HEK293 (cell line): ENCODE data around the gene TMEM164.
A peak's percentile ranks its signal among the peaks of the same experiment; 100 is the strongest.

ENCODE experiments used
- CTCF ChIA-PET: fragments of 350-600 bp; formaldehyde crosslinking; extraction: SDS; loops from one replicate; lab custom pipeline; 2021; ENCODE audit warnings: antibody characterized with exemption; lab: Yijun Ruan, JAX
- POLR2A ChIA-PET: fragments of 300-600 bp; formaldehyde crosslinking; extraction: SDS; loops from one replicate; lab custom pipeline; 2020; ENCODE audit warnings: antibody characterized with exemption, inconsistent platforms; lab: Yijun Ruan, JAX
- H3K27ac ChIP-seq: fragments of 200-500 bp; sonication (Bioruptor generic); 2 replicates; pipeline ENCODE4 v1.5.1; 2014; ENCODE audit warnings: low read depth, low read length, control low read depth, inconsistent platforms; ENCODE audit errors: extremely low read depth
- H3K36me3 ChIP-seq, 2 experiments: fragments of 200-500 bp in 1 of 2; sonication (Bioruptor generic) in 1 of 2; 1 replicate in 1 of 2; 2 replicates in 1 of 2; pipeline ENCODE4 v1.5.1; 2014 to 2017; ENCODE audit warnings: inconsistent platforms in 2 of 2, low read length in 2 of 2; ENCODE audit not compliant: control insufficient read depth in 2 of 2, insufficient read depth in 1 of 2
- H3K4me1 ChIP-seq: fragments of 200-500 bp; sonication (Bioruptor generic); 2 replicates; pipeline ENCODE4 v1.5.1; 2014; ENCODE audit warnings: mild to moderate bottlenecking, low read length, inconsistent platforms; ENCODE audit not compliant: control insufficient read depth, insufficient read depth
- H3K4me3 ChIP-seq: 2 replicates; pipeline ENCODE4 v1.5.1; 2011; ENCODE audit warnings: low read depth, mild to moderate bottlenecking, control low read depth, low read length, moderate library complexity
- H3K9me3 ChIP-seq: fragments of 200-500 bp; sonication (Bioruptor generic); 2 replicates; pipeline ENCODE4 v1.5.1; 2014; ENCODE audit warnings: low read depth, low read length, inconsistent platforms; ENCODE audit not compliant: control insufficient read depth, insufficient read depth
- EGR2 ChIP-seq: fragments of 450-650 bp; formaldehyde crosslinking; IDR thresholded peaks from 2 replicates; pipeline ENCODE4 v1.5.1; 2016; ENCODE audit warnings: low read depth, missing biosample characterization, missing genetic modification characterization
- KLF1 ChIP-seq: fragments of 450-650 bp; formaldehyde crosslinking; IDR thresholded peaks from 2 replicates; pipeline ENCODE4 v1.5.1; 2016; ENCODE audit warnings: missing biosample characterization, missing genetic modification characterization
- KLF10 ChIP-seq: fragments of 450-650 bp; IDR thresholded peaks from 2 replicates; pipeline ENCODE4 v1.5.1; 2018; ENCODE audit warnings: missing biosample characterization, mild to moderate bottlenecking, missing genetic modification characterization
- KLF8 ChIP-seq: fragments of 450-650 bp; formaldehyde crosslinking; IDR thresholded peaks from 2 replicates; pipeline ENCODE4 v1.5.1; 2016; ENCODE audit warnings: missing biosample characterization, missing genetic modification characterization
- MYNN ChIP-seq: fragments of 450-650 bp; formaldehyde crosslinking; IDR thresholded peaks from 2 replicates; pipeline ENCODE4 v1.5.1; 2016; ENCODE audit warnings: missing biosample characterization, missing genetic modification characterization, borderline replicate concordance
- OSR2 ChIP-seq: fragments of 450-650 bp; formaldehyde crosslinking; IDR thresholded peaks from 2 replicates; pipeline ENCODE4 v1.5.1; 2016; ENCODE audit warnings: missing biosample characterization, missing genetic modification characterization
- SALL2 ChIP-seq: fragments of 450-650 bp; formaldehyde crosslinking; IDR thresholded peaks from 2 replicates; pipeline ENCODE4 v1.5.0; 2017; ENCODE audit warnings: missing biosample characterization, mild to moderate bottlenecking, missing genetic modification characterization, borderline replicate concordance
- ZBTB1 ChIP-seq: fragments of 450-650 bp; formaldehyde crosslinking; IDR thresholded peaks from 2 replicates; pipeline ENCODE4 v1.5.1; 2016; ENCODE audit warnings: missing biosample characterization, missing genetic modification characterization
- ZBTB17 ChIP-seq: fragments of 450-650 bp; formaldehyde crosslinking; IDR thresholded peaks from 2 replicates; pipeline ENCODE4 v1.5.1; 2016; ENCODE audit warnings: missing biosample characterization, missing genetic modification characterization
- ZFHX2 ChIP-seq: fragments of 450-650 bp; formaldehyde crosslinking; conservative IDR thresholded peaks from 2 replicates; pipeline ENCODE4 v1.5.1; 2016; ENCODE audit warnings: missing biosample characterization, missing genetic modification characterization
- ZNF140 ChIP-seq: fragments of 450-650 bp; formaldehyde crosslinking; IDR thresholded peaks from 2 replicates; pipeline ENCODE4 v1.5.1; 2016; ENCODE audit warnings: missing biosample characterization, missing genetic modification characterization
- ZNF16 ChIP-seq: fragments of 450-650 bp; formaldehyde crosslinking; IDR thresholded peaks from 2 replicates; pipeline ENCODE4 v1.5.1; 2016; ENCODE audit warnings: low read depth, missing biosample characterization, missing genetic modification characterization
- ZNF248 ChIP-seq: fragments of 450-650 bp; formaldehyde crosslinking; IDR thresholded peaks from 2 replicates; pipeline ENCODE4 v1.5.1; 2017; ENCODE audit warnings: missing biosample characterization, missing genetic modification characterization
- ZNF311 ChIP-seq: fragments of 450-650 bp; formaldehyde crosslinking; IDR thresholded peaks from 2 replicates; pipeline ENCODE4 v1.5.1; 2017; ENCODE audit warnings: missing biosample characterization, missing genetic modification characterization, borderline replicate concordance
- ZNF324 ChIP-seq: fragments of 450-650 bp; formaldehyde crosslinking; IDR thresholded peaks from 2 replicates; pipeline ENCODE4 v1.5.1; 2016; ENCODE audit warnings: missing biosample characterization, missing genetic modification characterization
- ZNF391 ChIP-seq: fragments of 450-650 bp; formaldehyde crosslinking; IDR thresholded peaks from 2 replicates; pipeline ENCODE4 v1.5.1; 2016; ENCODE audit warnings: low read depth, missing biosample characterization, missing genetic modification characterization, borderline replicate concordance
- ZNF548 ChIP-seq: fragments of 450-650 bp; formaldehyde crosslinking; IDR thresholded peaks from 2 replicates; pipeline ENCODE4 v1.5.1; 2016; ENCODE audit warnings: missing biosample characterization, missing genetic modification characterization
- ZNF670 ChIP-seq: fragments of 450-650 bp; formaldehyde crosslinking; IDR thresholded peaks from 2 replicates; pipeline ENCODE4 v1.5.1; 2016; ENCODE audit warnings: missing biosample characterization, missing genetic modification characterization, low read depth
- ZNF76 ChIP-seq: fragments of 450-650 bp; formaldehyde crosslinking; IDR thresholded peaks from 2 replicates; pipeline ENCODE4; 2016; ENCODE audit warnings: low read depth, missing biosample characterization, missing genetic modification characterization, borderline replicate concordance
- ZNF843 ChIP-seq: fragments of 450-650 bp; formaldehyde crosslinking; IDR thresholded peaks from 2 replicates; pipeline ENCODE4 v1.5.1; 2016; ENCODE audit warnings: missing biosample characterization, missing genetic modification characterization
- TF ChIP-seq, protein P1 (sequence below): fragments of 450-650 bp; formaldehyde crosslinking; IDR thresholded peaks from 2 replicates; pipeline ENCODE4 v1.5.1; 2016; ENCODE audit warnings: missing biosample characterization, missing genetic modification characterization
- TF ChIP-seq, protein P2 (sequence below): fragments of 450-650 bp; formaldehyde crosslinking; conservative IDR thresholded peaks from 2 replicates; pipeline ENCODE4 v1.5.1; 2016; ENCODE audit warnings: low read depth, missing biosample characterization, missing genetic modification characterization
- TF ChIP-seq, protein P3 (sequence below): fragments of 450-650 bp; formaldehyde crosslinking; IDR thresholded peaks from 2 replicates; pipeline ENCODE4 v1.5.1; 2016; ENCODE audit warnings: missing biosample characterization, missing genetic modification characterization

Gene TMEM164

DNA sequence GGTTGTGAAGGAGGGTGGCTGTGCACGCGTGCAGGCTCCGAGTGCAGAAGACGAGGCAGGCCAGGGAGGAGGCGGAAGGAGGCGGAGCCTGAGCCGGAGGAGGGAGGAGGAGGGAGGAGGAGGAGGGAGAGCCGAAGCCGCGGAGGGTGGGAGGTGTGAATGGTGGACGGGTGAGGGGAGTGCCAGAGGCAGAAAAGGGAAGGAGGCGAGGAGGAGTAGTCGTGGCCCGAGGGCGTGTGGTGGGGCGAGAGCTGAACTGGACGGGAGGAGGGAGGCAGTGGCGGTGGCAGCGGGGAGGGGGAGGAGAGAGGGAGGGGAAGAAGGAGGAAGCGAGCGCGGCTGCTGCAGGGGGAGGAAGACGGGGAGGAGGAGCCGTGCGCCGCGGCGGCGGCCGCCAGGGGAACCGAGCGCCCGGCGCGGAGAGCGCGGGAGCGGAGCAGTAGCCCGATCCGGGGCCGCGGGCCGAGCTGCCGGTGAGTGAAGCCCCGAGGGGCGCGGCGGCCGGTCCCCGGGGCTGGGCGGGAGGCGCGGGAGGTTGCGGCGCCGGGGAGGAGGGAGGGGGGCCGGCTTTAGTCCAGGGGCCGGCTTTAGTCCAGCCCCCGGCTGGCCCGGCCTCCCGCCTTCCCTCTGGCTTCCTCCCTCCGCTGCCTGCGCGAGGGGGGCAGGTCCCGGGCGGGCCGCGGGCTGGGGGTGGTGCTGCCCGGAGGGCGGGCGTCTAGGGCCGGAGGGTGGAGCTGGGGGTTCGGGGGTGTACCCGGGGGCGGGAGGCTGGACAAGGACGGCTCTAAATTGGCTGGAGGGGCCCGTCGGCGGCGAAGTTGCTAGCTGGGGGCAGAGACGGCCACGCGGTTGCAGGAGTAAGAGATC is at the start of gene TMEM164 (continued):
- TF ChIP-seq, protein P1, sequence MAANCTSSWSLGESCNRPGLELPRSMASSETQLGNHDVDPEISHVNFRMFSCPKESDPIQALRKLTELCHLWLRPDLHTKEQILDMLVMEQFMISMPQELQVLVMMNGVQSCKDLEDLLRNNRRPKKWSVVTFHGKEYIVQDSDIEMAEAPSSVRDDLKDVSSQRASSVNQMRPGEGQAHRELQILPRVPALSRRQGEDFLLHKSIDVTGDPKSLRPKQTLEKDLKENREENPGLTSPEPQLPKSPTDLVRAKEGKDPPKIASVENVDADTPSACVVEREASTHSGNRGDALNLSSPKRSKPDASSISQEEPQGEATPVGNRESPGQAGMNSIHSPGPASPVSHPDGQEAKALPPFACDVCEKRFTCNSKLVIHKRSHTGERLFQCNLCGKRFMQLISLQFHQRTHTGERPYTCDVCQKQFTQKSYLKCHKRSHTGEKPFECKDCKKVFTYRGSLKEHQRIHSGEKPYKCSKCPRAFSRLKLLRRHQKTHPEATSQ: no peak
- peak; percentile 43; the same call in 1 of the 2 replicates for TF ChIP-seq ZNF76 (tag by site-specific recombination)
- peak; percentile 77; the same call in 1 of the 2 replicates for TF ChIP-seq ZNF391
- no peak for TF ChIP-seq ZNF140 (tag by site-specific recombination)
- TF ChIP-seq, protein P2, sequence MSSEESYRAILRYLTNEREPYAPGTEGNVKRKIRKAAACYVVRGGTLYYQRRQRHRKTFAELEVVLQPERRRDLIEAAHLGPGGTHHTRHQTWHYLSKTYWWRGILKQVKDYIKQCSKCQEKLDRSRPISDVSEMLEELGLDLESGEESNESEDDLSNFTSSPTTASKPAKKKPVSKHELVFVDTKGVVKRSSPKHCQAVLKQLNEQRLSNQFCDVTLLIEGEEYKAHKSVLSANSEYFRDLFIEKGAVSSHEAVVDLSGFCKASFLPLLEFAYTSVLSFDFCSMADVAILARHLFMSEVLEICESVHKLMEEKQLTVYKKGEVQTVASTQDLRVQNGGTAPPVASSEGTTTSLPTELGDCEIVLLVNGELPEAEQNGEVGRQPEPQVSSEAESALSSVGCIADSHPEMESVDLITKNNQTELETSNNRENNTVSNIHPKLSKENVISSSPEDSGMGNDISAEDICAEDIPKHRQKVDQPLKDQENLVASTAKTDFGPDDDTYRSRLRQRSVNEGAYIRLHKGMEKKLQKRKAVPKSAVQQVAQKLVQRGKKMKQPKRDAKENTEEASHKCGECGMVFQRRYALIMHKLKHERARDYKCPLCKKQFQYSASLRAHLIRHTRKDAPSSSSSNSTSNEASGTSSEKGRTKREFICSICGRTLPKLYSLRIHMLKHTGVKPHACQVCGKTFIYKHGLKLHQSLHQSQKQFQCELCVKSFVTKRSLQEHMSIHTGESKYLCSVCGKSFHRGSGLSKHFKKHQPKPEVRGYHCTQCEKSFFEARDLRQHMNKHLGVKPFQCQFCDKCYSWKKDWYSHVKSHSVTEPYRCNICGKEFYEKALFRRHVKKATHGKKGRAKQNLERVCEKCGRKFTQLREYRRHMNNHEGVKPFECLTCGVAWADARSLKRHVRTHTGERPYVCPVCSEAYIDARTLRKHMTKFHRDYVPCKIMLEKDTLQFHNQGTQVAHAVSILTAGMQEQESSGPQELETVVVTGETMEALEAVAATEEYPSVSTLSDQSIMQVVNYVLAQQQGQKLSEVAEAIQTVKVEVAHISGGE (tag by site-specific recombination): peak; percentile 32; the same call in 1 of the 2 replicates
- peak; percentile 96 for TF ChIP-seq EGR2 (tag by site-specific recombination)
- no peak; the same call in 1 of the 2 replicates for TF ChIP-seq ZNF324 (tag by site-specific recombination)
- no peak; the same call in 1 of the 2 replicates for TF ChIP-seq ZNF843 (tag by site-specific recombination)
- peak; percentile 43; the same call in 1 of the 2 replicates for TF ChIP-seq OSR2 (tag by site-specific recombination)
- TF ChIP-seq KLF8: peak; percentile 84
- 0 out of 2 replicates have a peak, but pooled peaks have one; percentile 28 for TF ChIP-seq KLF1 (tag by site-specific recombination)
- TF ChIP-seq ZFHX2 (tag by site-specific recombination): peak; percentile 93
- no peak for TF ChIP-seq SALL2
- no peak for TF ChIP-seq ZNF248 (tag by site-specific recombination)
- TF ChIP-seq ZBTB17 (tag by site-specific recombination): peak; percentile 78
- peak; percentile 68; the same call in 1 of the 2 replicates for TF ChIP-seq KLF10 (tag by site-specific recombination)
- TF ChIP-seq ZNF311 (tag by site-specific recombination): no peak

DNA sequence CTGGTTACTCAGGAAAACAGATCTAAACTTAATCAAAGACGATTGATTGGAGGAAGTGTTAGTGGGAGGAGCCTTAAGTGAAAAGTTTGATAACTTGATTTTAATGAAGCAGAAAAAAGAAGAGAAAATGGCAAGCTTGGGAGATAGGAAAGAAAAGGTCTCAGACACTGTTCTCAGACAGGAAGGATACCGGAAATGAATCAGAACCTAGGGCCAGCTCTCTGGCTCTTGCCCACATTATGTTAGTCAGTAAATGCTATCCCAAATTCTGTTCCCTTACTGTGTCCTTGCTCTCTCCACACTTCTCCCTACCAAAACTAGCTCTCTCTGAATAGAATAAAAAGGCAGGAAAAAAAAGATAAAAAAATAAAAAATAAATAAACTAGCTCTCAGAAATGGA is 48.6 kb upstream of the TMEM164 start:
- no peaks in the 10 kb centered on the region for H3K9me3 ChIP-seq
- ChIA-PET CTCF (interaction anchor here (1.8 to 3.0 kb wide), 2 partner anchors 44 to 62 kb away, joined by 5 to 7 read pairs; no protein-coding TSS in a partner anchor), POLR2A (no interaction called here)
- no peak for TF ChIP-seq KLF1 (tag by site-specific recombination)
- TF ChIP-seq MYNN (tag by site-specific recombination): no peak
- TF ChIP-seq ZNF16 (tag by site-specific recombination): no peak
- TF ChIP-seq ZNF548 (tag by site-specific recombination): no peak
- TF ChIP-seq, protein P3, sequence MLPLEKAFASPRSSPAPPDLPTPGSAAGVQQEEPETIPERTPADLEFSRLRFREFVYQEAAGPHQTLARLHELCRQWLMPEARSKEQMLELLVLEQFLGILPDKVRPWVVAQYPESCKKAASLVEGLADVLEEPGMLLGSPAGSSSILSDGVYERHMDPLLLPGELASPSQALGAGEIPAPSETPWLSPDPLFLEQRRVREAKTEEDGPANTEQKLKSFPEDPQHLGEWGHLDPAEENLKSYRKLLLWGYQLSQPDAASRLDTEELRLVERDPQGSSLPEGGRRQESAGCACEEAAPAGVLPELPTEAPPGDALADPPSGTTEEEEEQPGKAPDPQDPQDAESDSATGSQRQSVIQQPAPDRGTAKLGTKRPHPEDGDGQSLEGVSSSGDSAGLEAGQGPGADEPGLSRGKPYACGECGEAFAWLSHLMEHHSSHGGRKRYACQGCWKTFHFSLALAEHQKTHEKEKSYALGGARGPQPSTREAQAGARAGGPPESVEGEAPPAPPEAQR (tag by site-specific recombination): no peak
- no peak for TF ChIP-seq ZBTB1 (tag by site-specific recombination)
- TF ChIP-seq ZNF670 (tag by site-specific recombination): no peak
- H3K4me3 ChIP-seq: no peak overlapping the region
- no peaks in the 10 kb centered on the region for H3K36me3 ChIP-seq
- H3K27ac ChIP-seq: no peak overlapping the region
- no peaks in the 10 kb centered on the region for H3K4me1 ChIP-seq
